Dermis microvascular lymphatic vessel endothelial cell (primary cell): ENCODE data around the gene STS. TPM values are rescaled to one million over a fixed set of nuclear protein-coding genes. Genes with fewer than 3 reads are reported as not detected.

Source experiments
- DNase-seq, 2 donors: peaks; one replicate each; pipeline versions ENCODE4 v3.0.0 to v3.0.0-alpha.2; 2010; ENCODE audit warnings: low read depth in 2 of 2
- total RNA-seq: library from RNA; depleted of rRNA; stranded (reverse); fragments of >200 nt; gene quantifications from 2 replicates; pipeline ENCODE4 v1.2.1, GENCODE V29; 2014

The STS gene
- 4.9 and 7.8 TPM in 2 replicates for total RNA-seq

GRCh38 chrX:7147413-7147977, at the start of gene STS:
TSS of gene STS (plus strand) at chrX:7147712. CDS start at chrX:7253200, 105,488 bp downstream.
- no peak for DNase-seq

GRCh38 chrX:7100022-7100421, 47.5 kb upstream of the STS start:
- DNase-seq, result no peak

- no peak for DNase-seq
Measured at GRCh38 chrX:7102119-7102518, 45.4 kb upstream of the STS start.

GRCh38 chrX:7106649-7107048, 40.9 kb upstream of the STS start:
- no peak for DNase-seq

- DNase-seq, result no peak
Measured at GRCh38 chrX:7108030-7108429, 39.5 kb upstream of the STS start.

- DNase-seq, result peak; percentile 69 to 82
Measured at GRCh38 chrX:7109049-7109531, 38.4 kb upstream of the STS start.

- DNase-seq, result peak in 1 of 2 donors; percentile 5
Measured at GRCh38 chrX:7109838-7110793, 37.4 kb upstream of the STS start.

GRCh38 chrX:7110821-7111276, 36.7 kb upstream of the STS start:
- peak in 1 of 2 donors; percentile 38 for DNase-seq

GRCh38 chrX:7111518-7111917, 36.0 kb upstream of the STS start:
- DNase-seq, result no peak

GRCh38 chrX:7112071-7112470, 35.4 kb upstream of the STS start:
- DNase-seq, result no peak

- no peak for DNase-seq
Measured at GRCh38 chrX:7115557-7115956, 32.0 kb upstream of the STS start.

GRCh38 chrX:7116081-7116480, 31.4 kb upstream of the STS start:
- DNase-seq, result no peak

- DNase-seq, result no peak
Measured at GRCh38 chrX:7117587-7117986, 29.9 kb upstream of the STS start.

- DNase-seq, result peak; percentile 65 to 81
Measured at GRCh38 chrX:7119950-7120877, 27.3 kb upstream of the STS start.

- DNase-seq, result peak in 1 of 2 donors; percentile 35
Measured at GRCh38 chrX:7120878-7121219, 26.7 kb upstream of the STS start.

- DNase-seq, result no peak
Measured at GRCh38 chrX:7127056-7127455, 20.5 kb upstream of the STS start.

- no peak for DNase-seq
Measured at GRCh38 chrX:7131621-7132020, 15.9 kb upstream of the STS start.

- peak in 1 of 2 donors; percentile 65 for DNase-seq
Measured at GRCh38 chrX:7132335-7133049, 15.0 kb upstream of the STS start.

- peak; percentile 69 to 72 for DNase-seq
Measured at GRCh38 chrX:7133050-7133440, 14.5 kb upstream of the STS start.

- DNase-seq, result no peak
Measured at GRCh38 chrX:7134981-7135380, 12.5 kb upstream of the STS start.
